Dermis blood vessel endothelial cell (primary cell): ENCODE results near the gene PARD3B. TPM values are rescaled to one million over a fixed set of nuclear protein-coding genes. Genes with fewer than 3 reads are reported as not detected.

Source experiments
- DNase-seq: peaks from one replicate; pipeline ENCODE4 v3.0.0; 2010
- total RNA-seq: library from RNA; depleted of rRNA; stranded (reverse); fragments of >200 nt; gene quantifications from 2 replicates; pipeline ENCODE4 v1.2.3, GENCODE V29; 2014

Gene PARD3B
- total RNA-seq = 13.3 and 14.3 TPM in 2 replicates

DNA sequence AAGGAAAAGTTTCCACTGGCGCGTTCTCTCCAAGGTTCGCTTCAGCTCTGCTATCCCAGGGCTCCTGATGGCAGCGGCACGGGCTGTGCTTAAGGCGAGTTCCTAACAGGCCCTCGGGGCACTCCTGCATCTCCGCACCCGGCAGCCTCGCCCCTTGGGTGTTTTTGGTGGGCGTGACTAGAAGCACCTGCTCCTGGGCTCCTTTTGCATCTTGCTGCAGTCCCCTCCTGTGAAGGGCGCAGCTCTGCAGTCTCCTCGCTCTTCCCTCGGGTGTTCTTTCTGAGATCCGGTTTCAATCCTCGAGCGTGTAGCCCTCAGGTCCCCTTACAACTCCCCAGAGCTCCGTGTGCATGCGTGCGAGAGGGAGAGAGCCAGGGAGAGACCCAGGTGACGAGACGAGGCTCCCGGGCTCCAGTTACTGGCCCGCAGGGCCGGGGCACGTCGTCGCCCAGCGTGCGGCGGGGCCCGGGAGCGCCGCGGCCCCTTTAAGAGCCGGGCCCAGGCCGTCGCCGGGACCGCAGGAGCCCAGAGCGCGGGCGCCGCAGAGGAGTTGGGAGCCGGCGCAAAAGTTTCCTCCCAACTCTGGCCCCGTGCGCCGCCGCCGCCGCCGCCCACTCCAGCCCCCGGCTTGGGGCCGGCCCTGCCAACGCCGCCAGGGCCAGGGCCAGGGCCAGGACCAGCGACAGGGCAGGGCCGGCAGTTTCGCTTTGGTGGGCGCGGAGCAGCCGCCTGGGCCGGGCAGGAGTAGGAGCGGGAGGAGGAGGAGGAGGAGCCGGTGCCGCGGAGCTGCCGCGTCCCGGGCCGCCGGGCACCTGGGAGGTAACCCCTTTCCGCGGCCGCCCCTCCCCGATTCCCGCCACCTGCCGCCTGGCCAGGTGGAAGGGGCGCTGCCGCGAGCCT lies at the start of gene PARD3B:
PARD3B (plus strand) TSS at position 515 of the 900 bp plus-strand sequence. CDS start 525 bp downstream, outside the sequence.
- DNase-seq = peak; percentile 76

GRCh38 chr2:204496779-204497178 lies 48.5 kb upstream of the PARD3B start:
- no peak for DNase-seq

DNA sequence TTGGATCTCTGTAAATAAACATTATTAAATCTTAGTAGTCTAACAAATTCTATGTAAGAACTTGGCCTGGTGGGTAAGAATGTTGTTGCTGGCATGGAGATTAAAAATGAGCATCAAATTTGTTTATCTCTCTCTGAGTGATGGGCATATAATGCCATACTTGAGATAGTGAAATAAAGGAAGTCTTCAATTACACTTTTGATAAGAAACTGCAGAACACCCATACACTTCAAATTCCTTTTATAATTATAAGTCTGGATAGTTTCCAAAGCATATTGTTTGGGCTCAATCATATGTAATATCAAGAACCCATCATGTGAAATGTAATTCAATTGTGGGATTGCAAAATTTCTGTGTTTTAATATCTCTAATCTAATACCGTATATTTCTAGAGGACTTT lies 47.4 kb upstream of the PARD3B start:
- no peak for DNase-seq

- DNase-seq = no peak
These were observed 47.0 kb upstream of the PARD3B start for GRCh38 chr2:204498291-204498690.

DNA sequence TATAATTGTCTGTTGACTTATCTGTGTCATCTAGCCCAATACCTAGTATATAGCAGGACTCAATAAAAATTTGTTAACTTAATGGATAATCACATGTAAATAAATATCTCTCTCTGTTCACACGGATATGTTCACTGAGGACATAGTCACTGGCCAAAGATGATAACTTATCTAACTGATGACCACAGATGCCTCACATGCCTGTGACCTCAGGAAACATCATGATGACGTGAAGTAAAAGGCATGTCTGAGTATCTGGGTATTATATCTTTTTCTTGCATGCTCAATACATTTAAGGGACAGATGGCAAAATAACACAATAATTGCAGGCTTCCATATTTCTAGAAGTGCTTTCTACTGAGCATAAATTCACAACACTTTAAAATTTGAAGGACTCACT lies 41.4 kb upstream of the PARD3B start:
- DNase-seq = no peak

DNA sequence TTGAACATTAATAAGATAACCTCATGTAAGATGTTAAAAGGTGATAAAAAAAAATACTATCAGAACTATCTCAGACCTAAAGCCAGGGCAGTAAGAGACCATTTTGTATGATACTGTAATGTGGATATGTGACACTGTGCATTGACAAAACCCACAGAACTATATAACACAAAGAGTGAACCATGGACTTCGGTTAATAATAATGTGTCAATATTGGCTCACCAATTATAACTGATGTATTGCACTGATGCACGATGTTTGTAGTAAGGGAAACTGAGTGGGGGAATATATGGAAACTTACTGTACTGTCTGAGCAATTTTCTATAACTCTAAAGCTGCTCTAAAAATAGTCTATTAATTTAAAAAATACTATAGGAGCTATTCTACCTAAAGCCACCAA lies 40.7 kb upstream of the PARD3B start:
- DNase-seq = no peak

DNA sequence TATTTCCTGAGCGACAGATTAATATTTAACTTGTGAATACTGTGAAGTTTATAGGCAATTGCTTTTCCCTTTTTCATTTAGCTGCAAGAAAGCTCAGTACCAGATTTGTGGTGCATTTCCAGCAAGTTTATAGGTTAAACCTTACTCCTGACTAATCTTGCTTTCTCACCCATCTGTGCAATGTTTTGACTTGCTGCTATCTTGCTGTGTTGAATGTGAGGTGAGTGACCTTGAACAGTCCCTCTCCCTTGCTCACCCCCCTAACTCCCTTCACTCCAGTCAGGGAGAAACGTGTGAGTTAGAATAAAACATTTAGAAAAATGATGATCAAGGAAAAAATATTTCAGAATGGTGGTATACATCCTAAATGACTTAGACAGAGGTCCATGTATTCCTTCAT lies 39.8 kb upstream of the PARD3B start:
- no peak for DNase-seq

GRCh38 chr2:204505946-204506345 lies 39.3 kb upstream of the PARD3B start:
- DNase-seq = no peak

DNA sequence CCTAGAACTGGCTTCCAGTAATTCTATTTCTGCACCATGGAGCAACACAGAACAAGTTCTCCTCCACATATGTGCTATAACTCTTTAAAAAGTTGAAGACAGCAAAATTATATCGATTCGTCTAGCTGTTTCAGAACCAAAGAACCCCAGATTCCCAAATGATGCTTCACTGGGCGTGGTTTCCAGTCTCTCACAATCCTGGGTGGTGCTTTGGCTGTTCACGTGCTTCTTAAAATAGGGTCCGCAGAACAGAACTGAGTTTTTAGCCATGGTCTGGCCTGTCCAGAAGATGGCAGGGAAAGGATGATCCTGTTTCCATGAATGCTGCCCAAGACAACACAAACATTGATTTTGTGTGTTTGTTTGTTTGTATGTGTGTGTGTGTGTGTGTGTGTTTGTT lies 37.6 kb upstream of the PARD3B start:
- DNase-seq = no peak

GRCh38 chr2:204510709-204511420 lies 34.4 kb upstream of the PARD3B start:
- DNase-seq = no peak

DNA sequence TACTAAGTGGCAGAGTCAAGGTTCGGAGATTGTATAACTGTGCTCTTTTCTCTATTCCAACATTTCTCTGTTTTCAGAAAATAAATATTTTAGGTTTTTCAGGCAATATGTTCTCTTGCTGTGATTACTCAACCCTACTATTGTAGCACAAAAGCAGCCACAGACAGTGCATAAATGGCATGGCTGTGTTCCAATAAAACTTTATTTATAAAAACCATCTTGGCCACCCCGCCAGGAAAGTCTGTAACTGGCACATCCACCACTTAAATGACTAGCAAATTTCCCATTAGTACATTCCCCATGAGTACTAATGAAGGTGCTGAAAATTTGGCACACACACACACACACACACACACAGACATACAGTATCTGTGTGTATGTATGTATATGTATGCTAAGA lies 30.8 kb upstream of the PARD3B start:
- no peak for DNase-seq

DNA sequence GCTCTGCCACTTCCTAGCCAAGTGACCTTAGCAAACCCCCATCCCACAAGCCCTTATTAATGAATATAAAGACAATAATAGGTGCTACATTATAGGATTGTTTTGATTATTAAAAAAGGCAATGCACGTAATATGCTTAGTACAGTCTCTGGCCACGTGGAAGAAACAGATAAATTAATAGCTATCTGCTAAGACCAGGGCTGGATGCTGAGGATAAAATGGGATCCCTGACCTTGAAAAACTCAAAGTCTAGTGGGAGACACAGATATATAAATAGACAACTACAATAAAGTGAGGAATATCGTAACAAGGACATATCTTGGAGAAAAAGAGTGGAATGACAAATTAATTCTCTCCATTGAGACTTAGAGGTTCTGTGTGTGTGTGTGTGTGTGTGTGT lies 29.9 kb upstream of the PARD3B start:
- no peak for DNase-seq

- no peak for DNase-seq
These were observed 28.1 kb upstream of the PARD3B start for GRCh38 chr2:204517154-204517553.

- DNase-seq = no peak
These were observed 15.3 kb upstream of the PARD3B start for GRCh38 chr2:204529795-204530463.

GRCh38 chr2:204530464-204530805 lies 14.8 kb upstream of the PARD3B start:
- no peak for DNase-seq

GRCh38 chr2:204533629-204534370 lies 11.5 kb upstream of the PARD3B start:
- DNase-seq = no peak

GRCh38 chr2:204535356-204535755 lies 9.9 kb upstream of the PARD3B start:
- no peak for DNase-seq

DNA sequence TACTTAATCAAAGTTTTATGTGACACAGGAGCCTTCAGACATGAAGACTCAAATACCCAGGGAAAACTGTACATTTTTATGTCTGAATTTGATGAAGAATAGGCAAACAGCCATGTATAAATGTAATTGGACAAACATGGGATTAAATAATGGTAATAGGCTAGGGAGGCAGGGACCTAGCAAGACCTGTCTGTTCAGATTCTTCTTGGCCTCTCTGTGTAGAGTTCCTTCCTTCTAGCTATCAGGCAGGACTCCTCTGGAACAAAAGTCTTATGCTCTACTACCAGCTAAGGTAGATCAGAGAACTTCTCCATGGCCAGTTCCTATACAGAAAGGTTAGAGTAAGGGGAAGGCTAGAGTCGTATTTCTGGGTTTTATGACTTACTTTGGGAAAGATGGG lies 9.5 kb upstream of the PARD3B start:
- DNase-seq = no peak

DNA sequence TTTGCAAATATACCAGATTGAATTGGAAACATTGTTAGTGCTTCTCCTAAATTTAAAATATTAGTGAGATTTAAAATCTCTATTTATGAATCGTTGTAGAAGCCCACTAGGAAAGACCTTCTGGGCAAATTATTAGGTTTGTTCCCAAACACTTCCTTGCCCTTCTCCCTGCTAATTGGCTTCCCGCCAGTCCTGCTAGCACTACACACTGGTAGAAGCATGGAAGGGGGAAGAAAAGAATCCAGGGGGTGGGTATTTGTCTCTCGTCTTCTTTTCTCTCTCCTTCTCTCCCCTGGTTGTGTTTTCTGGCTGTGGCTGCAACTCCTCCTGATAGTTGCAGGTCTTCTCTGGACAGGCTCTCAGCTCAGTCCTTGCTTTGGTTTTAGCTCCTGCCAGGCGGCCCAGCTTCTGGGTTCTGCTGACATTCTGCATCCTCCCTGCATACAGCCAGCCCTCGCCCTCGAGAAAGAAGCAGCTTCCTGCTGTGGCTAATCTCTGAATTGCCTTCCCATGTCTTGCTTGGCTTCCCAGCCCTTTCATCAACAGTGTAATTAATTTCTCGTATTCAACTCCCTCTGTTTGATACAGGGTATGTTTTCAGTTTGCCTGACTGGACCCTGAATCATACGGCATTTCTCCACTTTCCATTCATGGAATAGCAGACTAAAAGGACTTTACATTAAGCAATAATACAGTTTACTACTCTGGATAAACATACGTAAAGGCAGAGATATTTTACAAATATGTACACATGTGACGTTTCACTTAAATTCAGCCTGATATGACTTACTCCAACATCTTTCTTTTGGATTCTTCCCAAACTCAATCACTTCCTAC lies 6.9 kb upstream of the PARD3B start:
- peak; percentile 54 for DNase-seq

DNA sequence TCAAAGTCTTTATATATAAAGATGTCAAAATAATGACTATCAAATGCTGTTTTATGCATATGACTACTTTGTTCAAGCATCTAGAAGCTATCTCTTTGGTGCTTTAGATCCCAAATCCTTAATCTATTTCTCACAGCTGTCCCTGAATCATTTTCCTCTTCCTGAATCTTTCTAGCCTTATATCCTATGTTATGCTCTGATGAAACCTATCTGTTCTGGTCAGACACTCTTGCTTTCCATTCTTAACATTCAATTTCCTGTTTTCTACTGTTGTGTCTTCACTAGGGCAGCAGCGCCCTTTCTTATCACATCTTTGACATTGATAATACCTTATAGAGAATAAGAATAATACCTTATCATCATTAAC lies 6.3 kb upstream of the PARD3B start:
- DNase-seq = peak; percentile 62

GRCh38 chr2:204541637-204542036 lies 3.6 kb upstream of the PARD3B start:
- no peak for DNase-seq
